Measurements from ENCODE around the gene PLCG2.
"Not testable (repeated sequence)": the region's sequence is repeated elsewhere in the genome, so short reads cannot be mapped to it uniquely, and the experiment has no call there.

Gene PLCG2

GRCh38 chr16:81754858-81755257, 24.2 kb upstream of the PLCG2 start:
- no peak for DNase-seq (ENCODE audit: low read depth)

DNA sequence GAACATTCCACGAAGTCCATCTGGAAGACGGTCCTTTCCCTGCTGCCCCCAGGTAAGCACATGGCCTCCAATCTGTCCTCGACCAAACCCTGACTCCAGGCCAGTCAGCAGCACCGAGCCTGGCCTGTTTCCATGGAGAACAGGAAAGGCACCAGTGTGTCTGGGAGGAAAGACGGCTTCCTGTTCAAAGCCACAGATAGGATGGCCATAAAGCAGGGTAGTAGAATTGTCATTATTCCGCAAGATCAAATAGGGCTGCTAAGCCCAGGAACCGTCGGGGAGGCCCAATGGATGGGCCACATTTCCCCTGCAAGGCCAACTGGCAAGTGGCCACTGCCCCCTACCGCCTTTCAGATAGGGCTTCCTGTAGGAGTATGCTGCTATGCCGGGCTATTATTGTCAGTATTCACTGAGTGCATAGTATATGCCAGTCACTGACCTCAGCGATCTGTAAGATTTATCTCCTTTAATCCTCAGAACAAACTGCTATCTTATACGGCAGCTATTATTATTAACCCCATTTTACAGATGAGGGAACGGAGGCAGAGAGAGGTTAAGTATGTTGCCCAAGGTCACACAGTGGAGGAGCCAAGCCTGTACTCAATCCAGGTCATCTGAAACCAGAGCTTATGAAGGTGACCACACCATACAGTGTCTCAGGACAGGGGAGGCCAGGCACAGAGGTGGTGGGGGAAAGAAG, 23.0 kb upstream of the PLCG2 start:
- DNase-seq (ENCODE audit: low read depth): no peak

DNA sequence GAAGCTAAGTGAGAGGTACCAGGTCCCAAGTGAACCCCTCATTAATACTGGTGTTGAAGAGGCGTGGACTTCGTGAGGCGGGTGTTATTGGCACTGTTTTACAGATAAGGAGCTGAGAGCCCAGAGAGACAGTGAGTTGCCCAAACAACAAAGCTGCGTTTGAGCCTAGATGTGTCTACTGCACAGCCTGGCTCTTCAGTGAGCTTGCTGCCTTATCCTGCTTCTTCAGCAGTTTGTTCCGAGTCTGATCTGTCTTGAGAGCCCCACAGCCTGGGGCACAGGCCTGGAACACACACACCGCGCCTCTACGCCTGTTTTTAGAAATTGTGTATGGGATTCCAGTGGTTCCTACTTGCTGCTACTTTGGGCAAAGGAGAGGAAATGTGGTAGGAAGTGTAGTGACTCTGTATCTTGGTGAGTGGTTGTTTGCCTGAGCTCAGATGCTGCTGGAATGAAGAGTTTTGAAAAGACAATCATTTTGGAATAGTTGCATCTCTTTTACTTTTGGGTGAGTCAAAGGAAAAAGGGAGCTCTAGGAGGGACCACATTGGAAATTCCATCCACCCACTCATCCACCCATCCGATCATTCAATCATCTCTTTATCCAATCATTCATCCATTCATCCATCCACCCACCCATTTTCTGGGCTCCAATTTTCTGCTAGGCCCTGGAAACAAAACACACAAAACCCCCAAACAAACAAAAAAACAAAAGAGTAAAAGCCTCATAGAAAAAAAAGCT, 22.3 kb upstream of the PLCG2 start:
- DNase-seq (ENCODE audit: low read depth): no peak

DNA sequence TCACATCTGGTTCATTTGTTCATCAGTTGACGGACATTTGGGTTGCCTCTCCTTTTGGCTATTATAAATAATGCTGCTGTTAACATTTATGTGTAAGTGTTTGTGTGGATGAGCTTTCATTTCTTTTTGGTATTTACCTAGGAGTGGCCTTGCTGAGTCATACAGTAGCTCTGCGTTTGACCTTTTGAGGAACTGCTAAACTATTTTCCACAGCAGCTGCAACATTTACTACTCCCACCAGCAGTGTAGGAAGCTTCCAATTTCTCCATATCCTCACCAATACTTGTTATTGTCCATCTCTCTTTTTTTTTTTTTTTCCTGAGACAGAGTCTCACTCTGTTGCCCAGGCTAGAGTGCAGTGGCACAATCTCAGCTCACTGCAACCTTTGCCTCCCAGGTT, 20.7 kb upstream of the PLCG2 start:
- DNase-seq (ENCODE audit: low read depth): peak; percentile 60

DNA sequence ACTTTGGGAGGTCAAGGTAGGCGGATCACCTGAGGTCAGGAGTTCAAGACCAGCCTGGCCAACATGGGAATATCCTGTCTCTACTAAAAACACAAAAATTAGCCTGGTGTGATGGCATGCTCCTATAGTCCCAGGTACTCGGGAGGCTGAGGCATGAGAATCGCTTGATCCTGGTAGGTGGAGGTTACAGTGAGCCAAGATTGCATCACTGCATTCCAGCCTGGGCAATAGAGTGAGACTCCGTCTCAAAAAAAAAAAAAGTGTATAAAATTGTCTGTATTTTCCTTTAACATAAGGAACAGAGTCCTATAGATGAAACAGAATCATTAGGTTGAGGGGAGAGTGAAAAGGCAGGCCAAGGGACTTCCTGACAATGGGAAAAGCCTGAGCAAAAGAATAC, 16.8 kb upstream of the PLCG2 start:
- not testable (repeated sequence) for DNase-seq (ENCODE audit: low read depth)

DNA sequence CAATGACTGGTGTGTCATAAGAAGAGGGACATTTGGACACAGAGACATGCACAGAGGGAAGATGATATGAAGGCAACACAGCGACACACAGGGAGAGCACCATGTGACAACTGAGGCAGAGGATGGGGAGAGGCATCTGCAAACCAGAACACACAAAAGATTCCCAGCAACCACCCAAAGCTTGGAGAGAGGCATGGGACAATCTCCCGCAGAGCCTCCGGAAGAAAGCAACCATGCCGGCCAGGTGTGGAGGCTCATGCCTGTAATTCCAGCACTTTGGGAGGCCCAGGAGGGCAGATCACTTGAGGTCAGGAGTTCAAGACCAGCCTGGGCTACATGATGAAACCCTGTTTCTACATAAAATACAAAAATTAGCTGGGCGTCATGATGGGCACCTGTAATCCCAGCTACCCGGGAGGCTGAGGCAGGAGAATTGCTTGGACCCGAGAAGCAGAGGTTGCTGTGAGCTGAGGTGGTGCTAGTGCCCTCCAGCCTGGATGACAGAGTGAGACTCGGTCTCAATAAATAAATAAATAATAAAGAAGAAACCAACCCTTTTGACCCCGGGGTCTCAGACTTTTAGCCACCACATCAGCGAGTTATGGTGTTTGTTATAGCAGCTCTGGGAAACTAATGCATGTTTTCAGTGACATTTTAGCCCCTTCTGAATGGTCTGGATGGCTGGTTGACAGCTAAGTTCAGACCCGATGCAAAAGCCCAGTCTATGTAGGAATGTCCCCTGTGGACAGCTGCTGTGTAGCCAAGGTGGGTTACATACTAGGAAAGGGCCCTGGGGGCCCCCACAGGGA, 13.8 kb upstream of the PLCG2 start:
- no peak for DNase-seq (ENCODE audit: low read depth)

- DNase-seq (ENCODE audit: low read depth): no peak
These were observed 13.1 kb upstream of the PLCG2 start for GRCh38 chr16:81765969-81766368.

DNA sequence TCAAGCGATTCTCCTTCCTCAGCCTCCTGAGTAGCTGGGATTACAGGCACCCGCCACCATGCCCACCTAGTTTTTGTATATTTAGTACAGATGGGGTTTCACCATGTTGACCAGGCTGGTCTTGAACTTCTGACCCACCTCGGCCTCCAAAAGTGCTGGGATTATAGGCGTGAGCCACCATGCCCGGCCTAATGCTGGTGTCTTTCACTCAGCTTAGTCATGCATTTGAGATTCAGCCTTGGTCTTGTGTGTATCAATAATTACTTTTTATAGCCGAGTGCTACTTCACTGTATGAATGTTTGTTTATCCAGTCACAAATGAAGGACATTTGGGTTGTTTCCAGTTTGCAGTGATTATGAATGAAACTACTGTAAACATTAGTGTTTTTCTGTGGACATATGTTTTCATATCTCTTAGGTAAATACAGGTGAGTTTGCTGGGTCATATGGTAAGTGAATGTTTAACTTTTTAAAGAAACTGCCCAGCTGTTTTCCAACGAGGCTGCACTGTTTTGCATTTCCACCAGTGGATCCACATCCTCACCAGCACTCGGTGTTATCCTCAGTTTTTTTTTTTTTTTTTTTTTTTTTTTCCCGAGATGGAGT, 11.0 kb upstream of the PLCG2 start:
- no peak for DNase-seq (ENCODE audit: low read depth)

- DNase-seq (ENCODE audit: low read depth): no peak
These were observed 9.1 kb upstream of the PLCG2 start for GRCh38 chr16:81770008-81770407.

- no peak for DNase-seq (ENCODE audit: low read depth)
These were observed 4.7 kb upstream of the PLCG2 start for GRCh38 chr16:81774348-81774747.

- DNase-seq (ENCODE audit: low read depth): no peak
These were observed 3.5 kb upstream of the PLCG2 start for GRCh38 chr16:81775570-81775969.

DNA sequence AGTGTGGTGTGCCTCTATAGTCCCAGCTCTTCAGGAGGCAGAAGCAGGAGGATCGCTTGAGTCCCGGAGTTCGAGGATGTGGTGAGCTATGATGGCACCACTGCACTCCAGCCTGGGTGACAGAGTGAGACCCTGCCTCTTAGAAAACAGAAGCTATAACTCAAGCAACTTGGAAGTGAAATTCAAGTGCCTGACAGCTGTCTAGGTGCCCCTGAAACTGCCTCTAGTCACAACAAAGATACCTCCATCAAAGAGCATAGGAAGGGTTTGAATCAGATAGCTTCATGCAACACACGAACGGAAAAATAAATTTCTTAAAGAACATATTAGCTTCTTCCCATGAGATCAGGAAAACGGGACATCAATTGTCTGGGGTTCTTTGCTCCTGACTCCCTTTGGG, 860 bp upstream of the PLCG2 start:
- DNase-seq (ENCODE audit: low read depth): no peak

DNA sequence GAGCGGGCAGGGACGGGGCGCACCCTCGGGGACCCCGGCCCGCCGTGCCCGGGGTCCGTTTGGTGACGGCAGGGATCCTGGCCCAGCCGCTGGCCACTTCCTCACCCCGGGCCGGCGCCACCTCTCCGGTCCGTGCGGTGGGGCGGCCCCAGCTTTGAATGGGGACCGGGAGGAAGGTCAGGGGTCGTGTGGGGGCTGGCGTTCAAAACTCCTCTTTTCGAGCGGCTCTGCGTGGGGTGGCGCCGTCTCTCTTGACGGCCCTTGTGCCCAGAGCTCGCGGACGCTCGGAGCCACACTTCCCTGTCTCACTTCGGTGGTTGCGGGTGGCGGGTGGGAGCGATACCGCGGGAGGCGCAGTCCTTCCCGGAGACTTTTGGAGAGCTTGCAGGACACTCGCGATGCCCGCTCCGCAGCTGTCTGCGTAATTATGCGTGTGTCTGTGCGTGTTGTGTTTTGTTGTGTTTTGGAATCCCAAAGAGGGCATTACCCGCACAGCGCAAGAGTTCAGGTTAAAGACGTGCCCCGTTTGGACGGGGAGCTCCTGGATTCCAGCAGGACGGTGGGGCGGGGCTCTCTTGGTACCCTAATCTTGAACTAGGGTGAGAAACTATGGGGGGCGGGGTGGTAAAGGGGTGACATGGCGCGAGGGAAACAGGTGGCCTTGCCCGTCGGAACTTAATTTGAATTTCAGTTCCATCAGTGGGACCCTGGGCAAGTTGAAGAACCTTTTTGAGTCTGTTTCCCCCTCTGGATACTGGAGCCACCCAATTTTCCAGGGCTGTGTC, 637 bp downstream of the PLCG2 start:
- DNase-seq (ENCODE audit: low read depth): peak; percentile 24

DNA sequence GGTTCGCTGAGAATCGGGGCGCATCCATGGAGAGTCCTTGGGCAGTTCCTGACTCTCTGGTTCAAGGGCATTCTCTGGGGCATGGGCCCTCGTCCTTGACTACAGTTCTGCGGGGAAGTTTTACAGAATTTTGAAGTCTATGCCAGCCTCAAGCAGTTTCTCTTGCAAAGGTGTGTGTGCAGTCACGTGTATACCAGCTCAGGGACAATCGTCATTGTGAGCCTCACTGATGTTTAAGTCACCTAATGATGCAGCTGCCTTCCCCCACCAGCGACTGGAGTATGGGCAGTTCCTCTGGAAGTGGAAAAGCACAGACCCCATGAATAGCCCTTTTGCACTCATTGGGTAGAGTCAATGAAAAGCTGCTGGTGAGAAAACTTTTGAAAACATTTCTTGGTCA, 1.3 kb downstream of the PLCG2 start:
- no peak for DNase-seq (ENCODE audit: low read depth)

DNA sequence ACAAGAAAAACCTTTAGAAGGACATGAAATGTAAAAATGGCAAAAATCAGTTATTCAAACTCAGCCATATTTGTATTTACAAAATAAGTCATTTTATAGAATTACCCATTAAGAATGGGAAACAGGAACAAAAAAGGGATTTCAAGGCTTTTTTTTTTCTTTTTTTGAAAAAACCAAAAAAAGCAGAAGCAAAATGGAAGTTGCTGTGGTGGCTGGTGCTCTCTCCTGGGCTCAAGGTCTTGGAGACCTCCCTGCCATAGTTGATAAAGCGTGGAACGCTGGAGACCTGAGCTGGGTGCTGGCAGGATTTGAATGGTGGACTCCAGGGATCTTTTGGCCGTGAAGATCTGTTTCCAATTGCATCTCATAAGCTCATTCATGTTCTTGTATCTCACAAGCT, 3.1 kb downstream of the PLCG2 start:
- no peak for DNase-seq (ENCODE audit: low read depth)

DNA sequence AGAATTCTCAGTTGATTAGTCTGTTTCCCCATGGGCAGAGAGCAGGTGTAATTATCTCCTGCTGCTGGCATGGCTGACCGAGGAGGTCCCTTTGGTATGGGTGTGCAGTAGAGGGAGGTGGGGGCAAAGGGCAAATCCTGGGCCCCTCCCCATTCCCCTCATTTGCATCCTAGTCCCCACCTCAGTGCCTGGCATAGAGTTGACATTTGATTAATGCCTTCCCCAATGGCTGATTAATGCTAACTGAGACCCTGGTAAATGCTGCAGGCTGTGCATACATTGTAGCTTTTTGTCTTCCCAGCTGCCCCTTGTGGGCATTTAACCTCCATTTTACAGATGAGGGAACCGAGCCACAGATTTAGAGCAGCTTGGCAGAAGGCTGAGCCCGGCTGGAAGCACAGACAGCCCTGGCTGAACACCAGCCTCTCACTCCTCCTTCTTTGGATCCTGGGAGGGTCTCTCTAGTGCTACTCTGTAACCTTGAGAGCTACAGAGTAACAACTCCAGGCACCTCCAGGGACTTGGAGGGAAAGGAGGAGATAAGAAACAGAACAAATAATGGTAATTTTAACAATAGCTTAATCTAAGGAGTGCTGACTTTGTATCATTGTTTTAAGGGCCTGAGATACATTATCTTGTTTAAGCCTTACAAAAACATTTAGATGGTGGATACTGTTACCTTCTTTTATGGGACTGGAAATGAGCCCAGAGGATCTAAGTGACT, 5.1 kb downstream of the PLCG2 start:
- no peak for DNase-seq (ENCODE audit: low read depth)

DNA sequence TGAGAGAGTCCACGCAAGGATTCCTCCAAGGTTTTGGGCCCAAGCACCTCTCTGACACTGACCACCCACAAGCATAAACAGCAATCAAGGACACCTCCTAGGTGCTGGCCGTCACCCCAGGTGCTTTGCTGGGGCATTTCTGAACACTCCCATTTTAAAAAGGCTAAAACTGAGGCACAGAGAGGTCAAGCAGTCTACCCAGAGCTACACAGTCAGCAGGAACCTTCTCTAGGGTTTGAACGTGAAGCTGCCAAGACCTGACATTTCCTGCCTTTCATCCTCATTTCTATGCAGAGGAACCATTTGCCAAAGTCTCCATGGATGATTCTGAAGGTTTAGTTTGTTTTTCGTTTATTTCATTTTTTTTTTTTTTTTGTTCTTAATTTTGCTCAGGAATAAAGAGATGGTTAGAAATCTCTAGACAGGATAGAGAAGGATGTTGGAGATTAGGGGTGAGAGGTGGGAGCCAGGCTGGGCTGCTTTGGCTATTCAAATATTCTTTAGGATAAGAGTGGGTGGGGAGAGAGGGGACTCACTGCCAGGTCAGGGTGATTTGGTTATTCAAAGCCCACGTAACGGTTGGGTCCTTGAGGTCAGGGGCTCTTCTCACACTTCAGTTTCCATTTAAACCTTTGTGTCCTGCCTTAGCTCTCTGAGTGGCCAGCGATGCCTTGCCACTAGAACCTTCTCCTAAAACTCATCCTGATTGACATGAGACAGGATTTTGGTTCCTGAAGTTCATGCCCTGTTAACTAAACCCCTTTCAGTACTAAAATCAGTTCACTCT, 6.2 kb downstream of the PLCG2 start:
- DNase-seq (ENCODE audit: low read depth): no peak

DNA sequence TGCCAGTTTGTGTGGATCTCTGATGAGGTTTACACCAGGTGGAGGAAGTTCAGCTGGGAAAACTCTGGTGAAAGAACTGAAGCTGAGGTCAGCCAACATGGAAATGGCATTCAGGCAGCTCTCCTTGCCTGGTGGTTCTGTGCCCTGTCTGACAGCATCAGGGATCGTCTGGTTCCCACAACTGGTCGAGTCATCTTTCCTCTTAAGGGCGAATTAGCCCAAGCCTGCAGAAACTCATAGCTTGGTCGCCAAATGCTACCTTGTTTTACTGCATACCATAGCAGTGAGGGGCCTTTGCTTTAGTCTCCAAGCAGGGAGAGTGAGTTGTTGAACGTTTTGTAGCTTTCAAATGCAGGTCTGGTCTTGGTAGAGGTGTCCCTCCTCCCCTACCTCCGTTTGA, 7.2 kb downstream of the PLCG2 start:
- DNase-seq (ENCODE audit: low read depth): peak; percentile 38

DNA sequence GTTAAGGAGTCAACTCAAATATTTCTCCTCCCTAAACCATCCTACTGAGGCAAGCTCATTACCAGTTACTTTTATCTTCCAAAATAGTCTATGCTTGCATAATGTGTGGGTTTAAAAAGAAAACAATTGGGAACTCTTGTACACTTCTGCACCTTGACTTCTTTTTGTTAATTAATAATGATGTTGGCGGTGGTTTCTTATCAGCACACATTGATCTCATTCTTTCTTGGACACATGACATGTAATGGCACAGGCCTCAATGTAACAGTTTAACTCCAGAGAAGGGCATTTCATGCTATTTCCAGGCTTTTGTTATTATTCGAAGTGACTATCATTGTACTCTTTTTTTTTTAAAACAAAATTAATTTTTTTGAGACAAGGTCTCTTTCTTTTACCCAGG, 7.8 kb downstream of the PLCG2 start:
- no peak for DNase-seq (ENCODE audit: low read depth)

- no peak for DNase-seq (ENCODE audit: low read depth)
These were observed 8.6 kb downstream of the PLCG2 start for GRCh38 chr16:81787659-81788058.
